WTC11 (cell line): ENCODE results near the gene COL10A1. TPM values are rescaled to one million over a fixed set of nuclear protein-coding genes. Genes with fewer than 3 reads are reported as not detected.

ENCODE experiments used
- ATAC-seq: fragments of 200-7000 bp; cut with Tn5 transposase; 2 replicates; pipeline ENCODE4 v1.10.0; 2021; ENCODE audit warnings: mild to moderate bottlenecking, moderate library complexity
- CTCF ChIA-PET: fragments of 300-600 bp; sonication (Branson Sonifier 250); formaldehyde crosslinking; loops from one replicate; lab custom pipeline; 2021; ENCODE audit warnings: antibody characterized with exemption; lab: Charles Lee
- POLR2A ChIA-PET: fragments of 350-600 bp; sonication (Branson Sonifier 250); formaldehyde crosslinking; loops from one replicate; lab custom pipeline; 2021; ENCODE audit warnings: antibody characterized with exemption; lab: Charles Lee
- DNase-seq: peaks from one replicate; pipeline ENCODE4 v3.0.0; 2021; ENCODE audit warnings: low spot score
- H3K27ac Mint-ChIP-seq: 2 replicates; pipeline ENCODE4 v1.8.0; 2021; ENCODE audit warnings: mixed read lengths
- H3K27me3 Mint-ChIP-seq: 2 replicates; pipeline ENCODE4 v1.8.0; 2021; ENCODE audit warnings: low read depth, mild to moderate bottlenecking, moderate library complexity, mixed read lengths
- H3K36me3 Mint-ChIP-seq: 2 replicates; pipeline ENCODE4 v1.8.0; 2021; ENCODE audit warnings: mixed read lengths
- H3K4me1 Mint-ChIP-seq: 2 replicates; pipeline ENCODE4 v1.8.0; 2022; ENCODE audit warnings: mixed read lengths
- H3K4me3 Mint-ChIP-seq: 2 replicates; pipeline ENCODE4 v1.8.0; 2021; ENCODE audit warnings: mild to moderate bottlenecking, moderate library complexity, mixed read lengths
- H3K9me3 Mint-ChIP-seq: 2 replicates; pipeline ENCODE4 v1.8.0; 2021; ENCODE audit warnings: mixed read lengths
- FOXK1 ChIP-seq: sonication (generic); formaldehyde crosslinking; IDR thresholded peaks from 2 replicates; pipeline ENCODE4 v1.8.0; 2022; ENCODE audit warnings: mild to moderate bottlenecking, moderate library complexity, missing genetic modification reagents
- FOXP1 ChIP-seq: sonication (generic); formaldehyde crosslinking; IDR thresholded peaks from 2 replicates; pipeline ENCODE4 v1.8.0; 2022; ENCODE audit warnings: missing genetic modification reagents, mild to moderate bottlenecking, moderate library complexity, borderline replicate concordance
- HMGA2 ChIP-seq: fragments of 250-450 bp; sonication (Bioruptor Pico); IDR thresholded peaks from 2 replicates; pipeline ENCODE4 v1.4.0; 2021; ENCODE audit warnings: mild to moderate bottlenecking, moderate library complexity
- OVOL2 ChIP-seq: fragments of 250-450 bp; sonication (Bioruptor Pico); IDR thresholded peaks from 2 replicates; pipeline ENCODE4 v1.9.0; 2021; ENCODE audit warnings: mild to moderate bottlenecking, borderline replicate concordance
- PRRX2 ChIP-seq: fragments of 250-450 bp; sonication (Bioruptor Pico); IDR thresholded peaks from 2 replicates; pipeline ENCODE4 v1.8.0; 2021; ENCODE audit warnings: mild to moderate bottlenecking
- RORB ChIP-seq: fragments of 250-450 bp; sonication (Bioruptor Pico); IDR thresholded peaks from 2 replicates; pipeline ENCODE4 v1.9.0; 2021; ENCODE audit warnings: mild to moderate bottlenecking
- SMAD3 ChIP-seq: sonication (generic); formaldehyde crosslinking; IDR thresholded peaks from 2 replicates; pipeline ENCODE4 v1.8.0; 2022; ENCODE audit warnings: missing genetic modification reagents, mild to moderate bottlenecking, borderline replicate concordance
- SMAD4 ChIP-seq: sonication (generic); formaldehyde crosslinking; IDR thresholded peaks from 2 replicates; pipeline ENCODE4 v1.8.0; 2022; ENCODE audit warnings: mild to moderate bottlenecking, missing genetic modification reagents
- TEAD4 ChIP-seq: sonication (generic); formaldehyde crosslinking; IDR thresholded peaks from 2 replicates; pipeline ENCODE4 v1.8.0; 2022; ENCODE audit warnings: mild to moderate bottlenecking, missing genetic modification reagents
- ZNF138 ChIP-seq: sonication (generic); formaldehyde crosslinking; conservative IDR thresholded peaks from 2 replicates; pipeline ENCODE4 v1.8.1; 2022; ENCODE audit warnings: mild to moderate bottlenecking, moderate library complexity, missing genetic modification reagents
- total RNA-seq: library from RNA; stranded (reverse); gene quantifications from 3 replicates; pipeline ENCODE4 v1.2.3, GENCODE V29; 2021
- TF ChIP-seq, protein P1 (sequence below): fragments of 250-450 bp; sonication (Bioruptor Pico); IDR thresholded peaks from 2 replicates; pipeline ENCODE4 v1.9.0; 2021; ENCODE audit warnings: mild to moderate bottlenecking
- TF ChIP-seq, protein P2 (sequence below): sonication (generic); formaldehyde crosslinking; IDR thresholded peaks from 2 replicates; pipeline ENCODE4 v1.8.1; 2022; ENCODE audit warnings: mild to moderate bottlenecking, moderate library complexity, missing genetic modification reagents
- TF ChIP-seq, protein P3 (sequence below): fragments of 200-600 bp; IDR thresholded peaks from 2 replicates; pipeline ENCODE4 v1.8.0; 2022; ENCODE audit warnings: antibody characterized with exemption
- TF ChIP-seq, protein P4 (sequence below): sonication (generic); formaldehyde crosslinking; IDR thresholded peaks from 2 replicates; pipeline ENCODE4 v1.8.0; 2022; ENCODE audit warnings: mild to moderate bottlenecking, missing genetic modification reagents
- TF ChIP-seq, protein P5 (sequence below): fragments of 250-450 bp; sonication (Bioruptor Pico); IDR thresholded peaks from 2 replicates; pipeline ENCODE4 v1.8.0; 2021; ENCODE audit warnings: mild to moderate bottlenecking
- TF ChIP-seq, protein P6 (sequence below): sonication (generic); formaldehyde crosslinking; IDR thresholded peaks from 2 replicates; pipeline ENCODE4 v1.8.1; 2023; ENCODE audit warnings: mild to moderate bottlenecking, moderate library complexity, missing genetic modification reagents
- TF ChIP-seq, protein P7 (sequence below): sonication (generic); formaldehyde crosslinking; IDR thresholded peaks from 2 replicates; pipeline ENCODE4 v1.8.0; 2022; ENCODE audit warnings: missing genetic modification reagents

COL10A1 gene
- total RNA-seq, 1 experiment from 2014 or later = not detected

DNA sequence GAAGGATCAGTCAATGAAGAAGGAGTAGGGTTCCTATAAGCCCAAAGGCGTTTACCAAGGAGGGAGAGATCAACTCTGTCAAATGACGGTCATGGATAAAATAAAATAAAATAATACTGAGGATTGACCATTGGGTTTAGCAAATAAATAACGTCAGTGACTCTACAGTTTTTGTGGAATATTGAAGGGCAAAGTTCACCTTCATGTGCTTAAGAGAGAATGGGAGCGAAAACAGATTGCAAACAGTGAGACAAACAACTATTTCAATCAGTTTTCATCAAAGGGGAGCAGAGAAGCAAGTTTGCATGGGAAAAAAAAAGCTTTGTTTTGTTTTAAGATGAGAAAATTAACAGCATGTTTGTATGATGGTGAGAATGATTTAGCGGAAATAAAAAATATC lies 42.9 kb downstream of the COL10A1 start (continued):
- TF ChIP-seq, protein P1, sequence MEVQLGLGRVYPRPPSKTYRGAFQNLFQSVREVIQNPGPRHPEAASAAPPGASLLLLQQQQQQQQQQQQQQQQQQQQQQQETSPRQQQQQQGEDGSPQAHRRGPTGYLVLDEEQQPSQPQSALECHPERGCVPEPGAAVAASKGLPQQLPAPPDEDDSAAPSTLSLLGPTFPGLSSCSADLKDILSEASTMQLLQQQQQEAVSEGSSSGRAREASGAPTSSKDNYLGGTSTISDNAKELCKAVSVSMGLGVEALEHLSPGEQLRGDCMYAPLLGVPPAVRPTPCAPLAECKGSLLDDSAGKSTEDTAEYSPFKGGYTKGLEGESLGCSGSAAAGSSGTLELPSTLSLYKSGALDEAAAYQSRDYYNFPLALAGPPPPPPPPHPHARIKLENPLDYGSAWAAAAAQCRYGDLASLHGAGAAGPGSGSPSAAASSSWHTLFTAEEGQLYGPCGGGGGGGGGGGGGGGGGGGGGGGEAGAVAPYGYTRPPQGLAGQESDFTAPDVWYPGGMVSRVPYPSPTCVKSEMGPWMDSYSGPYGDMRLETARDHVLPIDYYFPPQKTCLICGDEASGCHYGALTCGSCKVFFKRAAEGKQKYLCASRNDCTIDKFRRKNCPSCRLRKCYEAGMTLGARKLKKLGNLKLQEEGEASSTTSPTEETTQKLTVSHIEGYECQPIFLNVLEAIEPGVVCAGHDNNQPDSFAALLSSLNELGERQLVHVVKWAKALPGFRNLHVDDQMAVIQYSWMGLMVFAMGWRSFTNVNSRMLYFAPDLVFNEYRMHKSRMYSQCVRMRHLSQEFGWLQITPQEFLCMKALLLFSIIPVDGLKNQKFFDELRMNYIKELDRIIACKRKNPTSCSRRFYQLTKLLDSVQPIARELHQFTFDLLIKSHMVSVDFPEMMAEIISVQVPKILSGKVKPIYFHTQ (CRISPR knock-in tag) = no peak
- TF ChIP-seq RORB = no peak
- TF ChIP-seq, protein P2, sequence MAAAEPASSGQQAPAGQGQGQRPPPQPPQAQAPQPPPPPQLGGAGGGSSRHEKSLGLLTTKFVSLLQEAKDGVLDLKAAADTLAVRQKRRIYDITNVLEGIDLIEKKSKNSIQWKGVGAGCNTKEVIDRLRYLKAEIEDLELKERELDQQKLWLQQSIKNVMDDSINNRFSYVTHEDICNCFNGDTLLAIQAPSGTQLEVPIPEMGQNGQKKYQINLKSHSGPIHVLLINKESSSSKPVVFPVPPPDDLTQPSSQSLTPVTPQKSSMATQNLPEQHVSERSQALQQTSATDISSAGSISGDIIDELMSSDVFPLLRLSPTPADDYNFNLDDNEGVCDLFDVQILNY (CRISPR knock-in tag) = no peak

DNA sequence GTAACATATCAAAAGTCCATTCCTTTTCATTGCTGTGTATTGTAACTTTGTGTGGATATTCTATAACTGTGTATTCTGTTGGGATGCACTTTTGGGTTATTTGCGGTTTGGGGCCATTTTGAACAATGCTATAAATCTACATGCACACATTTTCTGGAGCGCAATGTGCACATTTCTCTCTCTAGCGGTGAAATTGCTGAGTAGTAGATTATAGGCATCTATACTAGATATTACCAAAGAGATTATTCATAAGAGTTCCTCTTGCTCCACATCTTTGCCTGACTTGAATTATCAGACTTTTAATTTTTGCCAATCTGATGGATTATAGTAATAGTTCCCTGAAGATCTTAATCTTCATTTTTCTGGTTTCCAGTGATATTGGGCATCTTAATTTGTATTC lies 47.0 kb downstream of the COL10A1 start:
- DNase-seq (no peak), ATAC-seq (no peak)
- POLR2A ChIA-PET = no interaction called here
- H3K36me3 Mint-ChIP-seq = no peaks in the 10 kb centered on the region
- CTCF ChIA-PET = interaction anchor here (0.7 to 1.0 kb wide), 2 partner anchors 37 to 68 kb away, joined by 4 read pairs; no protein-coding TSS in a partner anchor
- no peaks in the 10 kb centered on the region for H3K9me3 Mint-ChIP-seq
- H3K4me3 Mint-ChIP-seq = no peak overlapping the region
- no peaks in the 10 kb centered on the region; the same call in 1 of the 2 replicates for H3K27me3 Mint-ChIP-seq
- no peak overlapping the region for H3K27ac Mint-ChIP-seq
- H3K4me1 Mint-ChIP-seq = peaks cover 6% of the 10 kb centered on the region
- TF ChIP-seq PRRX2 (CRISPR knock-in tag) (no peak), SMAD3 (CRISPR knock-in tag) (no peak), OVOL2 (CRISPR knock-in tag) (no peak), ZNF138 (CRISPR knock-in tag) (no peak), FOXK1 (CRISPR knock-in tag) (no peak), HMGA2 (no peak), SMAD4 (CRISPR knock-in tag) (no peak), TEAD4 (CRISPR knock-in tag) (no peak), FOXP1 (CRISPR knock-in tag) (no peak)
- TF ChIP-seq, protein P3, sequence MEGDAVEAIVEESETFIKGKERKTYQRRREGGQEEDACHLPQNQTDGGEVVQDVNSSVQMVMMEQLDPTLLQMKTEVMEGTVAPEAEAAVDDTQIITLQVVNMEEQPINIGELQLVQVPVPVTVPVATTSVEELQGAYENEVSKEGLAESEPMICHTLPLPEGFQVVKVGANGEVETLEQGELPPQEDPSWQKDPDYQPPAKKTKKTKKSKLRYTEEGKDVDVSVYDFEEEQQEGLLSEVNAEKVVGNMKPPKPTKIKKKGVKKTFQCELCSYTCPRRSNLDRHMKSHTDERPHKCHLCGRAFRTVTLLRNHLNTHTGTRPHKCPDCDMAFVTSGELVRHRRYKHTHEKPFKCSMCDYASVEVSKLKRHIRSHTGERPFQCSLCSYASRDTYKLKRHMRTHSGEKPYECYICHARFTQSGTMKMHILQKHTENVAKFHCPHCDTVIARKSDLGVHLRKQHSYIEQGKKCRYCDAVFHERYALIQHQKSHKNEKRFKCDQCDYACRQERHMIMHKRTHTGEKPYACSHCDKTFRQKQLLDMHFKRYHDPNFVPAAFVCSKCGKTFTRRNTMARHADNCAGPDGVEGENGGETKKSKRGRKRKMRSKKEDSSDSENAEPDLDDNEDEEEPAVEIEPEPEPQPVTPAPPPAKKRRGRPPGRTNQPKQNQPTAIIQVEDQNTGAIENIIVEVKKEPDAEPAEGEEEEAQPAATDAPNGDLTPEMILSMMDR = no peak
- TF ChIP-seq, protein P4, sequence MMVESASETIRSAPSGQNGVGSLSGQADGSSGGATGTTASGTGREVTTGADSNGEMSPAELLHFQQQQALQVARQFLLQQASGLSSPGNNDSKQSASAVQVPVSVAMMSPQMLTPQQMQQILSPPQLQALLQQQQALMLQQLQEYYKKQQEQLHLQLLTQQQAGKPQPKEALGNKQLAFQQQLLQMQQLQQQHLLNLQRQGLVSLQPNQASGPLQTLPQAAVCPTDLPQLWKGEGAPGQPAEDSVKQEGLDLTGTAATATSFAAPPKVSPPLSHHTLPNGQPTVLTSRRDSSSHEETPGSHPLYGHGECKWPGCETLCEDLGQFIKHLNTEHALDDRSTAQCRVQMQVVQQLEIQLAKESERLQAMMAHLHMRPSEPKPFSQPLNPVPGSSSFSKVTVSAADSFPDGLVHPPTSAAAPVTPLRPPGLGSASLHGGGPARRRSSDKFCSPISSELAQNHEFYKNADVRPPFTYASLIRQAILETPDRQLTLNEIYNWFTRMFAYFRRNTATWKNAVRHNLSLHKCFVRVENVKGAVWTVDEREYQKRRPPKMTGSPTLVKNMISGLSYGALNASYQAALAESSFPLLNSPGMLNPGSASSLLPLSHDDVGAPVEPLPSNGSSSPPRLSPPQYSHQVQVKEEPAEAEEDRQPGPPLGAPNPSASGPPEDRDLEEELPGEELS (CRISPR knock-in tag) = no peak
- TF ChIP-seq, protein P5, sequence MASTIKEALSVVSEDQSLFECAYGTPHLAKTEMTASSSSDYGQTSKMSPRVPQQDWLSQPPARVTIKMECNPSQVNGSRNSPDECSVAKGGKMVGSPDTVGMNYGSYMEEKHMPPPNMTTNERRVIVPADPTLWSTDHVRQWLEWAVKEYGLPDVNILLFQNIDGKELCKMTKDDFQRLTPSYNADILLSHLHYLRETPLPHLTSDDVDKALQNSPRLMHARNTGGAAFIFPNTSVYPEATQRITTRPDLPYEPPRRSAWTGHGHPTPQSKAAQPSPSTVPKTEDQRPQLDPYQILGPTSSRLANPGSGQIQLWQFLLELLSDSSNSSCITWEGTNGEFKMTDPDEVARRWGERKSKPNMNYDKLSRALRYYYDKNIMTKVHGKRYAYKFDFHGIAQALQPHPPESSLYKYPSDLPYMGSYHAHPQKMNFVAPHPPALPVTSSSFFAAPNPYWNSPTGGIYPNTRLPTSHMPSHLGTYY (CRISPR knock-in tag) = no peak
- TF ChIP-seq, protein P1 (CRISPR knock-in tag) = no peak
- TF ChIP-seq, protein P2 (CRISPR knock-in tag) = no peak
- TF ChIP-seq, protein P6, sequence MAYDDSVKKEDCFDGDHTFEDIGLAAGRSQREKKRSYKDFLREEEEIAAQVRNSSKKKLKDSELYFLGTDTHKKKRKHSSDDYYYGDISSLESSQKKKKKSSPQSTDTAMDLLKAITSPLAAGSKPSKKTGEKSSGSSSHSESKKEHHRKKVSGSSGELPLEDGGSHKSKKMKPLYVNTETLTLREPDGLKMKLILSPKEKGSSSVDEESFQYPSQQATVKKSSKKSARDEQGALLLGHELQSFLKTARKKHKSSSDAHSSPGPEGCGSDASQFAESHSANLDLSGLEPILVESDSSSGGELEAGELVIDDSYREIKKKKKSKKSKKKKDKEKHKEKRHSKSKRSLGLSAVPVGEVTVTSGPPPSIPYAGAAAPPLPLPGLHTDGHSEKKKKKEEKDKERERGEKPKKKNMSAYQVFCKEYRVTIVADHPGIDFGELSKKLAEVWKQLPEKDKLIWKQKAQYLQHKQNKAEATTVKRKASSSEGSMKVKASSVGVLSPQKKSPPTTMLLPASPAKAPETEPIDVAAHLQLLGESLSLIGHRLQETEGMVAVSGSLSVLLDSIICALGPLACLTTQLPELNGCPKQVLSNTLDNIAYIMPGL (CRISPR knock-in tag) = no peak
- TF ChIP-seq, protein P7, sequence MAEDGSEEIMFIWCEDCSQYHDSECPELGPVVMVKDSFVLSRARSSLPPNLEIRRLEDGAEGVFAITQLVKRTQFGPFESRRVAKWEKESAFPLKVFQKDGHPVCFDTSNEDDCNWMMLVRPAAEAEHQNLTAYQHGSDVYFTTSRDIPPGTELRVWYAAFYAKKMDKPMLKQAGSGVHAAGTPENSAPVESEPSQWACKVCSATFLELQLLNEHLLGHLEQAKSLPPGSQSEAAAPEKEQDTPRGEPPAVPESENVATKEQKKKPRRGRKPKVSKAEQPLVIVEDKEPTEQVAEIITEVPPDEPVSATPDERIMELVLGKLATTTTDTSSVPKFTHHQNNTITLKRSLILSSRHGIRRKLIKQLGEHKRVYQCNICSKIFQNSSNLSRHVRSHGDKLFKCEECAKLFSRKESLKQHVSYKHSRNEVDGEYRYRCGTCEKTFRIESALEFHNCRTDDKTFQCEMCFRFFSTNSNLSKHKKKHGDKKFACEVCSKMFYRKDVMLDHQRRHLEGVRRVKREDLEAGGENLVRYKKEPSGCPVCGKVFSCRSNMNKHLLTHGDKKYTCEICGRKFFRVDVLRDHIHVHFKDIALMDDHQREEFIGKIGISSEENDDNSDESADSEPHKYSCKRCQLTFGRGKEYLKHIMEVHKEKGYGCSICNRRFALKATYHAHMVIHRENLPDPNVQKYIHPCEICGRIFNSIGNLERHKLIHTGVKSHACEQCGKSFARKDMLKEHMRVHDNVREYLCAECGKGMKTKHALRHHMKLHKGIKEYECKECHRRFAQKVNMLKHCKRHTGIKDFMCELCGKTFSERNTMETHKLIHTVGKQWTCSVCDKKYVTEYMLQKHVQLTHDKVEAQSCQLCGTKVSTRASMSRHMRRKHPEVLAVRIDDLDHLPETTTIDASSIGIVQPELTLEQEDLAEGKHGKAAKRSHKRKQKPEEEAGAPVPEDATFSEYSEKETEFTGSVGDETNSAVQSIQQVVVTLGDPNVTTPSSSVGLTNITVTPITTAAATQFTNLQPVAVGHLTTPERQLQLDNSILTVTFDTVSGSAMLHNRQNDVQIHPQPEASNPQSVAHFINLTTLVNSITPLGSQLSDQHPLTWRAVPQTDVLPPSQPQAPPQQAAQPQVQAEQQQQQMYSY (CRISPR knock-in tag) = no peak
